Type B pancreatic cell (in vitro differentiated cells): ENCODE measurements around the gene ZRANB3. TPM values are rescaled to one million over a fixed set of nuclear protein-coding genes. Genes with fewer than 3 reads are reported as not detected.

ENCODE experiments used
- DNase-seq: peaks from one replicate; pipeline ENCODE4 v3.0.0; 2021; ENCODE audit warnings: mixed read lengths; ENCODE audit not compliant: unreplicated experiment; ENCODE audit errors: extremely low spot score
- H3K27ac Mint-ChIP-seq: 2 replicates; pipeline ENCODE4 v1.8.0; 2021; ENCODE audit warnings: mild to moderate bottlenecking, mixed read lengths
- H3K27me3 Mint-ChIP-seq: 2 replicates; pipeline ENCODE4 v1.8.0; 2021; ENCODE audit warnings: mixed read lengths
- H3K36me3 Mint-ChIP-seq: 2 replicates; pipeline ENCODE4 v1.8.0; 2021; ENCODE audit warnings: mixed read lengths
- H3K4me1 Mint-ChIP-seq: one replicate; pipeline ENCODE4 v1.8.0; 2021; ENCODE audit warnings: mixed read lengths; ENCODE audit not compliant: unreplicated experiment
- H3K4me3 Mint-ChIP-seq: 2 replicates; pipeline ENCODE4 v1.8.0; 2021; ENCODE audit warnings: mild to moderate bottlenecking, mixed read lengths
- H3K9me3 Mint-ChIP-seq: 2 replicates; pipeline ENCODE4 v1.8.0; 2021; ENCODE audit warnings: mixed read lengths
- total RNA-seq: library from RNA; stranded (reverse); gene quantifications from 2 replicates; pipeline ENCODE4 v1.2.1, GENCODE V29; 2021; ENCODE audit warnings: low replicate concordance
- TF ChIP-seq, protein P1 (sequence below): fragments of 200-600 bp; sonication (generic); conservative IDR thresholded peaks from 2 replicates; pipeline ENCODE4 v1.5.0; 2021; ENCODE audit warnings: antibody characterized with exemption, mild to moderate bottlenecking

The ZRANB3 gene
- total RNA-seq, 1 donor from 2014 or later, result 15.8 TPM

DNA sequence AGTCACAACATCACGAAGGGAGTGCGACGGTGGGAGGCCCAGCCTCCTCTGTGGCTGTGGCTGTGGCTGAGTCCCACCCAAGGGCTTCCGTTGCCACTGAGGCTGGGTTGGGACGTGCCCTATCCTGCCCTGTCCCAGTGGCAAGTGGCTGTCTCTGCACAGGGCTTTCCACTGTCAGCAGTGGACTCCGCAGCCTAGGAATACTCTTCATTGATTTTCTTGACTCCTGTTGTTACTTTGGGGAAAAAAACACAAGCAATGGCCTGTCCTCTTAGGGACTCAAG is 356.3 kb downstream of the ZRANB3 start:
- TF ChIP-seq, protein P1, sequence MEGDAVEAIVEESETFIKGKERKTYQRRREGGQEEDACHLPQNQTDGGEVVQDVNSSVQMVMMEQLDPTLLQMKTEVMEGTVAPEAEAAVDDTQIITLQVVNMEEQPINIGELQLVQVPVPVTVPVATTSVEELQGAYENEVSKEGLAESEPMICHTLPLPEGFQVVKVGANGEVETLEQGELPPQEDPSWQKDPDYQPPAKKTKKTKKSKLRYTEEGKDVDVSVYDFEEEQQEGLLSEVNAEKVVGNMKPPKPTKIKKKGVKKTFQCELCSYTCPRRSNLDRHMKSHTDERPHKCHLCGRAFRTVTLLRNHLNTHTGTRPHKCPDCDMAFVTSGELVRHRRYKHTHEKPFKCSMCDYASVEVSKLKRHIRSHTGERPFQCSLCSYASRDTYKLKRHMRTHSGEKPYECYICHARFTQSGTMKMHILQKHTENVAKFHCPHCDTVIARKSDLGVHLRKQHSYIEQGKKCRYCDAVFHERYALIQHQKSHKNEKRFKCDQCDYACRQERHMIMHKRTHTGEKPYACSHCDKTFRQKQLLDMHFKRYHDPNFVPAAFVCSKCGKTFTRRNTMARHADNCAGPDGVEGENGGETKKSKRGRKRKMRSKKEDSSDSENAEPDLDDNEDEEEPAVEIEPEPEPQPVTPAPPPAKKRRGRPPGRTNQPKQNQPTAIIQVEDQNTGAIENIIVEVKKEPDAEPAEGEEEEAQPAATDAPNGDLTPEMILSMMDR, result no peak
- no peak for DNase-seq
- peaks cover 7% of the 10 kb centered on the region for H3K9me3 Mint-ChIP-seq
- no peak overlapping the region for H3K27ac Mint-ChIP-seq
- peaks cover 43% of the 10 kb centered on the region for H3K36me3 Mint-ChIP-seq
- H3K4me1 Mint-ChIP-seq, result no peaks in the 10 kb centered on the region
- no peak overlapping the region for H3K4me3 Mint-ChIP-seq
- H3K27me3 Mint-ChIP-seq, result no peaks in the 10 kb centered on the region

DNA sequence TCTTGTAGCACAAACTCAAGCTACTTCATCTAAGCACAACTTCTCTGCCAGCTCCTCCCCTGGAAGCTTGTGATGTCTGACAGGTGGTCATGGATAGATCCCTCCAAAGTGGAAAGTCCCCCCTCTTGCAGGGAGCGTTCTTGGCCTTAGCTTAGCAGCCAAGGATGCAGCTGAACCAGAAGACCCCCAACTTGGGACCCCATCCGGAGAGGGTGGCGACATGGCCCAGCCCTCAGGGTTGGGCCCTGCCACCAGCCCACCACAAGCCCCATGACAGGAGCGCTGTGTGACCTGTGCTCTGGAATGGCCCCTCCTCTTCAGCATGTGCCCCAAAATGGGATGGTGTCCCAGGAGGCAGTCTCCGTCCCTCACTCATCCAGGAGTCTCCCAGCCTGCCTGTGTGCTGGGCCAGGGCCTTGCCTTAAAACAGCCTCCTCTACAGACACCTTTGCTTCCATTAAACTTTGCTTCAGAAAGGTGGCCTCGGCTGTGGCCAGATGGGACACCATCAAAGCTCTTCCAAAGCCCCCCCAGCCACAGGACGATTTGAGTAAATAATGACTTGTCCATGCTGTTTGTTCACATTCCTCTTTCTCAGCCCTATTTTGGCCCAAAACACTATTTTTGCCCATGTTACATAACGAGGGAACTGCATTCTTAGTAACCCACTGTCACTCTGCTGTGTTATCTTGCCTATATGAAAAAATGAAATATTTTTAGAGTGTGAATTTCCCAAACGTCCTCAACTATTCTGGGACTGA is 356.8 kb downstream of the ZRANB3 start:
- Mint-ChIP-seq H3K36me3 (peaks cover 47% of the 10 kb centered on the region), H3K9me3 (peaks cover 7% of the 10 kb centered on the region), H3K4me1 (no peaks in the 10 kb centered on the region), H3K27ac (no peak overlapping the region), H3K4me3 (no peak overlapping the region), H3K27me3 (no peaks in the 10 kb centered on the region)
- TF ChIP-seq, protein P1, result no peak
- DNase-seq, result no peak

DNA sequence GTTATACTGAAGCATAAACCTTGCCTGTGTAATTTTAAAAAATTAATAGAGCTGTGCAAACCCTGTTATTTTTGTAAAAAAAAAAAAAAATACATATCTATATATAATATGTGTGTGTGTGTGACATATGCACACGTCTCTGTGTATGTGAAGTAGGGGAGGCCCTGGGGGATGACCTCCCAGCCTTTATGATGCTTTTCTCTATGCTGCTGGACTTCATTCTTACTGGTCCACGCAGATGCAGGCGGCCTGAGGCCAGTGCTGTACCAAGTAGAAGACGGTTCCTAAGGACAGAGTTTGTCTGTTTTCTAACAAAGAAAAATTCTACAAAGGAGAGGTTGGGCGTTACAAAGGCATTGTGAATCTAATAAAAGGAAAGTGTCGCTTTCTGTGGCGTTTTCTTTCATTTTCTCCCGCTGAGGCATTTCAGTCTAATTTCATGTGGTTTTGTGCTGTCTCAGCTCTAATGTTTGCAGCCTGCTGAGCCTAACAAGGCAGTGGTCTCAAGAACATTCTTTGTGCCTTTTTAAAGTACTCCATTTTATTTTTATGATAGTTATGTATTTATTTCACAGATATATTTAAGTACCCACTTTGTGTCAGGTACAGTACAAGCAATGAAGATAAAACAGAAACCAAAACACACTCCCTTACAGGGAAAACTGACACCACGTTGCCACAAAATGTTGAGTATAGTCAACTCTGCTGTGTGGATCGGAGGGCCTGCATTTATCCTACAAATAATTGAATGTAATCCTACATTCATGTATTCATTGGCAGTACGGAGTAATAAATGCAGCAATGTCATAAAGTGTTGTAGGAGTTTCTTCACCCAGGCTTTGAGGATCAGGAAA is 360.9 kb downstream of the ZRANB3 start:
- TF ChIP-seq, protein P1, result no peak
- Mint-ChIP-seq H3K36me3 (peaks cover 44% of the 10 kb centered on the region), H3K4me1 (no peaks in the 10 kb centered on the region), H3K27ac (no peak overlapping the region), H3K9me3 (no peaks in the 10 kb centered on the region), H3K4me3 (no peak overlapping the region), H3K27me3 (no peaks in the 10 kb centered on the region)
- no peak for DNase-seq

DNA sequence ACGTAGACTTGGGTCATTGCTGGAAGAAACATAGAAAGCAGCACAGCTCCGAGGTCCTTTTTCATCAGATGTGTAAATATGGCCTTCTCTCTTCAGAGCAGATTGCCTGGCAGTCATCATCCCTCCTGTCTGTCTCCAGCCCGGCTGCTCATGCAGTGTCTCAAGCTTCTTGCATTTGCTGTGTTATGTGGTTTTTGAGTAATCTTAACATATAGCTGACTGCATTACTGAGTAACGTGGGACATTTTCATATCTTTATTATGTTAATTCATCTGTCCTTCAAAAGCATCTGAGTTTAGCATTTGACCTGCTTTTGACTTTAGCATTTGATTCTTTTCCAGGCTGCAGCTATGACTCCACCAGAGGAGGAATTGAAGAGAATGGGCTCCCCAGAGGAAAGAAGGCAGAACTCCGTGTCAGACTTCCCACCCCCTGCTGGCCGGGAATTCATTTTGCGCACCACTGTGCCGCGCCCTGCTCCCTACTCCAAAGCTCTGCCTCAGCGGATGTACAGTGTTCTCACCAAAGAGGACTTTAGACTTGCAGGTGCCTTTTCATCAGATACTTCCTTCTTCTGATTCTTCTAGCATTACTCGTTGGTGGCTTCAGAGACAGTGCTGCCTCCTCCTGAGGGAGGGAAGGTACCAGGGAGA is 362.7 kb downstream of the ZRANB3 start:
- no peaks in the 10 kb centered on the region for H3K4me1 Mint-ChIP-seq
- H3K27me3 Mint-ChIP-seq, result no peaks in the 10 kb centered on the region
- H3K36me3 Mint-ChIP-seq, result peaks cover 46% of the 10 kb centered on the region
- TF ChIP-seq, protein P1, result no peak
- H3K4me3 Mint-ChIP-seq, result no peak overlapping the region
- H3K27ac Mint-ChIP-seq, result no peak overlapping the region
- H3K9me3 Mint-ChIP-seq, result no peaks in the 10 kb centered on the region
- no peak for DNase-seq

DNA sequence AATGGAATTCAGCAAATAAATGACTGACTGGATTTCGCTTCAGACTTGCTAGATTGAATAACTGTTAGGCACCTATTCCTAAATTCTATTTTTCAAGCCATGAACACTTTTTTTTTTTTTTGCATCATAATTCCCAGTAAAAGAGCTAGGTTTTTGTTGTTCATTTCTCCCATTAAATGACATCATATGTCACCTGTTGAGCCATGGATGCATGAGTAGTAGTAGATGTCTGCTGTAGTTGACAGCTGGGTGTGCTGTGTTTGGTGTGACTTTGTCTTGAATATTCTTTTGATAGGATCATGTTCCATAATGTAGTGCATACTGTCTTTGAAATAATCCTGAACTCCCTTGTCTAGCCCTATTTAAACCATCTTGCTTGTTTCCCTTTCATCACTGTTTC is 363.7 kb downstream of the ZRANB3 start:
- TF ChIP-seq, protein P1, result no peak
- peaks cover 38% of the 10 kb centered on the region for H3K36me3 Mint-ChIP-seq
- H3K4me1 Mint-ChIP-seq, result no peaks in the 10 kb centered on the region
- H3K4me3 Mint-ChIP-seq, result no peak overlapping the region
- H3K27ac Mint-ChIP-seq, result no peak overlapping the region
- no peaks in the 10 kb centered on the region for H3K27me3 Mint-ChIP-seq
- H3K9me3 Mint-ChIP-seq, result no peaks in the 10 kb centered on the region
- no peak for DNase-seq
